K562 (cell line): Measurements from ENCODE around the gene MYOM3. TPM values are rescaled to one million over a fixed set of nuclear protein-coding genes. Genes with fewer than 3 reads are reported as not detected.

ENCODE experiments used
- BMI1 ChIP-seq: fragments of 150-350 bp; IDR thresholded peaks from 2 replicates; pipeline ENCODE4 v1.6.1; 2014; ENCODE audit warnings: low read length
- CREB3L1 ChIP-seq: fragments of 450-650 bp; IDR thresholded peaks from 2 replicates; pipeline ENCODE4 v1.6.1; 2014; ENCODE audit warnings: low read depth, mild to moderate bottlenecking, moderate library complexity, borderline replicate concordance
- CREM ChIP-seq: IDR thresholded peaks from 2 replicates; pipeline ENCODE4 v1.6.1; 2014; ENCODE audit warnings: antibody characterized with exemption, low read depth
- DMBX1 ChIP-seq: fragments of 250-450 bp; sonication (Bioruptor Pico); IDR thresholded peaks from 2 replicates; pipeline ENCODE4 v1.8.0; 2022; ENCODE audit warnings: inconsistent platforms, mild to moderate bottlenecking, moderate library complexity, borderline replicate concordance
- ETV5 ChIP-seq: sonication (generic); formaldehyde crosslinking; IDR thresholded peaks from 2 replicates; pipeline ENCODE4 v1.4.0; 2020; ENCODE audit warnings: low read depth, mild to moderate bottlenecking, missing genetic modification reagents
- FOSL1 ChIP-seq: fragments of 200-800 bp; sonication (Bioruptor generic); conservative IDR thresholded peaks from 2 replicates; pipeline ENCODE4 v1.6.1; 2016; ENCODE audit warnings: missing genetic modification characterization, missing compliant biosample characterization
- RAD21 ChIP-seq, 2 experiments: fragments of 250-450 bp in 1 of 2; fragments of 450-650 bp in 1 of 2; sonication (Bioruptor Pico) in 1 of 2; formaldehyde crosslinking in 1 of 2; IDR thresholded peaks in 1 of 2; conservative IDR thresholded peaks in 1 of 2; 2 replicates each; pipeline versions ENCODE4 v1.4.0 to v1.8.0; 2020 to 2022; ENCODE audit warnings: mild to moderate bottlenecking in 2 of 2, moderate library complexity in 1 of 2
- RB1 ChIP-seq: fragments of 450-650 bp; IDR thresholded peaks from 2 replicates; pipeline ENCODE4 v1.6.1; 2017; ENCODE audit warnings: low read depth, mild to moderate bottlenecking
- SP1 ChIP-seq: sonication (generic); formaldehyde crosslinking; IDR thresholded peaks from 2 replicates; pipeline ENCODE4 v1.8.1; 2022; ENCODE audit warnings: mild to moderate bottlenecking, missing genetic modification reagents
- ZNF436 ChIP-seq: fragments of 250-450, 450-650 bp; sonication (Bioruptor Pico); formaldehyde crosslinking; IDR thresholded peaks from 2 replicates; pipeline ENCODE4 v1.7.0; 2020; ENCODE audit warnings: mild to moderate bottlenecking
- polyA plus RNA-seq, 8 experiments: library from polyadenylated mRNA; depleted of rRNA in 4 of 8; stranded (reverse) in 5 of 8; unstranded in 3 of 8; fragments of >200 nt; fragmentation: Nextera tagmentation in 2 of 8; fragmentation: Illumina TruSeq in 1 of 8; extraction: Ambion mirVana in 2 of 8; extraction: Trizol in 1 of 8; gene quantifications; 2 replicates each; pipeline versions ENCODE4 v1.2.1 to v1.2.3, GENCODE V29; 2011 to 2014; ENCODE audit warnings: inconsistent platforms in 1 of 8, missing spikeins in 1 of 8
- total RNA-seq, 7 experiments: library from RNA; depleted of rRNA in 6 of 7; stranded (reverse); fragments of >200 nt in 6 of 7; fragmentation: Illumina TruSeq in 2 of 7; extraction: Trizol in 2 of 7; gene quantifications; 2 replicates each; pipeline versions ENCODE4 v1.2.1 to v1.2.3, GENCODE V29; 2011 to 2021; ENCODE audit warnings: low replicate concordance in 1 of 7
- TF ChIP-seq, protein P1 (sequence below): sonication (generic); formaldehyde crosslinking; IDR thresholded peaks from 2 replicates; pipeline ENCODE4 v1.4.0; 2020; ENCODE audit warnings: mild to moderate bottlenecking, missing genetic modification reagents
- TF ChIP-seq, protein P2 (sequence below), 2 experiments: IDR thresholded peaks; 2 replicates each; pipeline ENCODE4 v1.6.1; 2012; ENCODE audit warnings: improper control_type of control experiment in 2 of 2, low read depth in 2 of 2, low read length in 2 of 2, borderline replicate concordance in 1 of 2
- TF ChIP-seq, protein P3 (sequence below): sonication (generic); formaldehyde crosslinking; IDR thresholded peaks from 2 replicates; pipeline ENCODE4 v1.8.0; 2023; ENCODE audit warnings: missing genetic modification reagents, mild to moderate bottlenecking, borderline replicate concordance

The MYOM3 gene
- total and polyA plus RNA-seq, 9 of the 15 experiments (the other 6 are each of a cell fraction or from before 2014, with no cell fraction given) = 0.01 TPM; not detected in 8

DNA sequence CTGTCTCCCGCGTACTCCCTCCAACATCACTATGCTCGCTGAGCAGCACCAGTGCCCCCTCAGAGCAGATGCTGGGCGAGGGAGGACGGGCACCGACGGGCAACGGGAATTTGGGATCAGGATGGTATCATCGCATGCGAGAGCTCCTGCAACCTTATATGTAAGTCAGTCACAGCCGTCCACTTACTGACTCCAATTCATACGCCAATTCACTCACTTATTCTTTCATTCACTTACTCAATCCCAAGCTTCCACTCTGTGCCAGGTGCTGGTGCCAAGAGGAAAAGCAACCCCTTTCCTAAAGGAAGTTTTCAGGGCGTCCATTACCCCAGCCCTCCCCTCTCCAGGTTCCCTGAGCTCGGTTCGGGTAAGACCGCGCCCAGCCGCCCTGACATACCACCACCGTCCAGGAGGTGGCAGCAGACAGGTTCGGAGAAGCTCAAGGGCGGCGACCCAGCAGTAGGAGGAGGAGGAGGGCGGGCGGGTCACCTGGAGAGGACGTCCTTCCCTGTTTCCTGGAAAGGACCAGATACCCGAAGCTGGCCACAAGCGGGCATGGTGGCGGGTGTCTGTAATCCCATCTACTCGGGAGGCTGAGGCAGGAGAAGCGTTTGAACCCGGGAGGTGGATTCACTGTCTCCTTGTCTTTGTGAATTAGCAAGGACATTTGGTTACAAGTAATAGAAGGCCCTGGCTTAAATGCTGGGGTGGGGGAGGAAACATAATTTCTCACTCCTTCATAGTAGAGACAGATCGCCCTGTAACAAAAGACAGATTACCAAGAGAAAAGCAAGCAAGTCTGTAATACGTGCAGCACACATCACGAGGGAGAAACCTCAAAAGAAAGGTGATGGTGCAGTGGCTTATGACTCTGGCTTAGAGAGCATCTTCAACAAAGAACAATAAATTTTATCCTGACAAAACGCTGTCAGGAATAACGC is 38.6 kb upstream of the MYOM3 start (continued):
- TF ChIP-seq DMBX1 (peak; percentile 40; the same call in 1 of the 2 replicates), BMI1 (0 out of 2 replicates have a peak, but pooled peaks have one; percentile 24), RB1 (peak; percentile 89), CREM (peak; percentile 38; the same call in 1 of the 2 replicates), ETV5 (CRISPR knock-in tag) (peak; percentile 41; the same call in 1 of the 2 replicates), RAD21 (CRISPR knock-in tag; conservative IDR thresholded peaks at IDR 0.05 in 1 of 2, IDR thresholded peaks at IDR 0.05 in 1 of 2) (peak; percentile 38 to 64), SP1 (CRISPR knock-in tag) (peak; percentile 29; the same call in 1 of the 2 replicates), CREB3L1 (no peak), FOSL1 (peak; percentile 92), ZNF436 (no peak)
- TF ChIP-seq, protein P1, sequence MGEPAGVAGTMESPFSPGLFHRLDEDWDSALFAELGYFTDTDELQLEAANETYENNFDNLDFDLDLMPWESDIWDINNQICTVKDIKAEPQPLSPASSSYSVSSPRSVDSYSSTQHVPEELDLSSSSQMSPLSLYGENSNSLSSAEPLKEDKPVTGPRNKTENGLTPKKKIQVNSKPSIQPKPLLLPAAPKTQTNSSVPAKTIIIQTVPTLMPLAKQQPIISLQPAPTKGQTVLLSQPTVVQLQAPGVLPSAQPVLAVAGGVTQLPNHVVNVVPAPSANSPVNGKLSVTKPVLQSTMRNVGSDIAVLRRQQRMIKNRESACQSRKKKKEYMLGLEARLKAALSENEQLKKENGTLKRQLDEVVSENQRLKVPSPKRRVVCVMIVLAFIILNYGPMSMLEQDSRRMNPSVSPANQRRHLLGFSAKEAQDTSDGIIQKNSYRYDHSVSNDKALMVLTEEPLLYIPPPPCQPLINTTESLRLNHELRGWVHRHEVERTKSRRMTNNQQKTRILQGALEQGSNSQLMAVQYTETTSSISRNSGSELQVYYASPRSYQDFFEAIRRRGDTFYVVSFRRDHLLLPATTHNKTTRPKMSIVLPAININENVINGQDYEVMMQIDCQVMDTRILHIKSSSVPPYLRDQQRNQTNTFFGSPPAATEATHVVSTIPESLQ (CRISPR knock-in tag) = 0 out of 2 replicates have a peak, but pooled peaks have one; percentile 8
- TF ChIP-seq, protein P2, sequence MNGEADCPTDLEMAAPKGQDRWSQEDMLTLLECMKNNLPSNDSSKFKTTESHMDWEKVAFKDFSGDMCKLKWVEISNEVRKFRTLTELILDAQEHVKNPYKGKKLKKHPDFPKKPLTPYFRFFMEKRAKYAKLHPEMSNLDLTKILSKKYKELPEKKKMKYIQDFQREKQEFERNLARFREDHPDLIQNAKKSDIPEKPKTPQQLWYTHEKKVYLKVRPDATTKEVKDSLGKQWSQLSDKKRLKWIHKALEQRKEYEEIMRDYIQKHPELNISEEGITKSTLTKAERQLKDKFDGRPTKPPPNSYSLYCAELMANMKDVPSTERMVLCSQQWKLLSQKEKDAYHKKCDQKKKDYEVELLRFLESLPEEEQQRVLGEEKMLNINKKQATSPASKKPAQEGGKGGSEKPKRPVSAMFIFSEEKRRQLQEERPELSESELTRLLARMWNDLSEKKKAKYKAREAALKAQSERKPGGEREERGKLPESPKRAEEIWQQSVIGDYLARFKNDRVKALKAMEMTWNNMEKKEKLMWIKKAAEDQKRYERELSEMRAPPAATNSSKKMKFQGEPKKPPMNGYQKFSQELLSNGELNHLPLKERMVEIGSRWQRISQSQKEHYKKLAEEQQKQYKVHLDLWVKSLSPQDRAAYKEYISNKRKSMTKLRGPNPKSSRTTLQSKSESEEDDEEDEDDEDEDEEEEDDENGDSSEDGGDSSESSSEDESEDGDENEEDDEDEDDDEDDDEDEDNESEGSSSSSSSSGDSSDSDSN (IDR thresholded peaks at IDR 0.05; ENCODE audit: borderline replicate concordance in 1 of 2, low read depth in 2 of 2, low read length in 2 of 2) = 0 out of 4 replicates have a peak, but pooled peaks of 1 of the 2 experiments have one; percentile 61
- TF ChIP-seq, protein P3, sequence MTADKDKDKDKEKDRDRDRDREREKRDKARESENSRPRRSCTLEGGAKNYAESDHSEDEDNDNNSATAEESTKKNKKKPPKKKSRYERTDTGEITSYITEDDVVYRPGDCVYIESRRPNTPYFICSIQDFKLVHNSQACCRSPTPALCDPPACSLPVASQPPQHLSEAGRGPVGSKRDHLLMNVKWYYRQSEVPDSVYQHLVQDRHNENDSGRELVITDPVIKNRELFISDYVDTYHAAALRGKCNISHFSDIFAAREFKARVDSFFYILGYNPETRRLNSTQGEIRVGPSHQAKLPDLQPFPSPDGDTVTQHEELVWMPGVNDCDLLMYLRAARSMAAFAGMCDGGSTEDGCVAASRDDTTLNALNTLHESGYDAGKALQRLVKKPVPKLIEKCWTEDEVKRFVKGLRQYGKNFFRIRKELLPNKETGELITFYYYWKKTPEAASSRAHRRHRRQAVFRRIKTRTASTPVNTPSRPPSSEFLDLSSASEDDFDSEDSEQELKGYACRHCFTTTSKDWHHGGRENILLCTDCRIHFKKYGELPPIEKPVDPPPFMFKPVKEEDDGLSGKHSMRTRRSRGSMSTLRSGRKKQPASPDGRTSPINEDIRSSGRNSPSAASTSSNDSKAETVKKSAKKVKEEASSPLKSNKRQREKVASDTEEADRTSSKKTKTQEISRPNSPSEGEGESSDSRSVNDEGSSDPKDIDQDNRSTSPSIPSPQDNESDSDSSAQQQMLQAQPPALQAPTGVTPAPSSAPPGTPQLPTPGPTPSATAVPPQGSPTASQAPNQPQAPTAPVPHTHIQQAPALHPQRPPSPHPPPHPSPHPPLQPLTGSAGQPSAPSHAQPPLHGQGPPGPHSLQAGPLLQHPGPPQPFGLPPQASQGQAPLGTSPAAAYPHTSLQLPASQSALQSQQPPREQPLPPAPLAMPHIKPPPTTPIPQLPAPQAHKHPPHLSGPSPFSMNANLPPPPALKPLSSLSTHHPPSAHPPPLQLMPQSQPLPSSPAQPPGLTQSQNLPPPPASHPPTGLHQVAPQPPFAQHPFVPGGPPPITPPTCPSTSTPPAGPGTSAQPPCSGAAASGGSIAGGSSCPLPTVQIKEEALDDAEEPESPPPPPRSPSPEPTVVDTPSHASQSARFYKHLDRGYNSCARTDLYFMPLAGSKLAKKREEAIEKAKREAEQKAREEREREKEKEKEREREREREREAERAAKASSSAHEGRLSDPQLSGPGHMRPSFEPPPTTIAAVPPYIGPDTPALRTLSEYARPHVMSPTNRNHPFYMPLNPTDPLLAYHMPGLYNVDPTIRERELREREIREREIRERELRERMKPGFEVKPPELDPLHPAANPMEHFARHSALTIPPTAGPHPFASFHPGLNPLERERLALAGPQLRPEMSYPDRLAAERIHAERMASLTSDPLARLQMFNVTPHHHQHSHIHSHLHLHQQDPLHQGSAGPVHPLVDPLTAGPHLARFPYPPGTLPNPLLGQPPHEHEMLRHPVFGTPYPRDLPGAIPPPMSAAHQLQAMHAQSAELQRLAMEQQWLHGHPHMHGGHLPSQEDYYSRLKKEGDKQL (CRISPR knock-in tag) = 0 out of 2 replicates have a peak, but pooled peaks have one; percentile 65
